ENCODE results near the gene MOB3B.
"Not testable (repeated sequence)": the region's sequence is repeated elsewhere in the genome, so short reads cannot be mapped to it uniquely, and the experiment has no call there.

Gene MOB3B

GRCh38 chr9:27442464-27442863, 87.2 kb downstream of the MOB3B start:
- no peak for DNase-seq

DNA sequence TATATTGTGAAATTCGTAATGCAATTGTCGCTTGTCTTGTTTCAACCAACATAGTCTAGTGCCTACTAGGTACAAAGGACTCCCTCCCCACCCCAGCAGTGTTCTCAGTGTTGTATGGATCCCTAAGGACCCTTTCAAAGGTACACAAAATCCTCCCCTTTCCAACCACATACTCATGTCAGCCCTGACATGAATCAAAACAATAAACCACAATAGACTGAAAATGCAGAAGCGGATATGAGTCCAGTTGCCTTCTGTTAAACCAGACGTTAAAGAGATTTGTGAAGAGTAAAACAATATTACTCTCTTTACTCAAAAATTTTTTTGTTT, 87.9 kb downstream of the MOB3B start:
- no peak for DNase-seq

GRCh38 chr9:27440888-27441740, 88.5 kb downstream of the MOB3B start:
- DNase-seq: no peak

- no peak for DNase-seq
Observed at GRCh38 chr9:27438522-27438921, 91.1 kb downstream of the MOB3B start.

GRCh38 chr9:27437652-27438373, 91.8 kb downstream of the MOB3B start:
- DNase-seq: no peak

DNA sequence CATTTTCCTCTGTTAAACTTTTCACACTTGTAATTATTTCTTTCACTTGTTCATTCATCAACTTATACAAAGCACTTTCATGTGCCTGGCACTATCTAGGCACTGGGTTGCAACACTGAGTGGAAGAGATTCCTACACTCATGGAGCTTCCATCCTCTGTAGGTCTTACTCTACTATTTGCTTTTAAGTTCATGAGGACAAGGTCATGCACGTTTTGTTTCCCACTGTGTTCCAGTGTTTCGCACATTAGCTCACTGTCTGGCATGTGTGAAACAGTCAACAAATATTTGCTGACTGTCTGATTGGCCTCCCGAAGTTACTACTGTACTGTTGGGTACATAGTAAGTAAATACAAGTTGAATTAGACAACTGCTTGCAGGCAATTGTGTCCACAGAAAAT, 93.4 kb downstream of the MOB3B start:
- DNase-seq: no peak

DNA sequence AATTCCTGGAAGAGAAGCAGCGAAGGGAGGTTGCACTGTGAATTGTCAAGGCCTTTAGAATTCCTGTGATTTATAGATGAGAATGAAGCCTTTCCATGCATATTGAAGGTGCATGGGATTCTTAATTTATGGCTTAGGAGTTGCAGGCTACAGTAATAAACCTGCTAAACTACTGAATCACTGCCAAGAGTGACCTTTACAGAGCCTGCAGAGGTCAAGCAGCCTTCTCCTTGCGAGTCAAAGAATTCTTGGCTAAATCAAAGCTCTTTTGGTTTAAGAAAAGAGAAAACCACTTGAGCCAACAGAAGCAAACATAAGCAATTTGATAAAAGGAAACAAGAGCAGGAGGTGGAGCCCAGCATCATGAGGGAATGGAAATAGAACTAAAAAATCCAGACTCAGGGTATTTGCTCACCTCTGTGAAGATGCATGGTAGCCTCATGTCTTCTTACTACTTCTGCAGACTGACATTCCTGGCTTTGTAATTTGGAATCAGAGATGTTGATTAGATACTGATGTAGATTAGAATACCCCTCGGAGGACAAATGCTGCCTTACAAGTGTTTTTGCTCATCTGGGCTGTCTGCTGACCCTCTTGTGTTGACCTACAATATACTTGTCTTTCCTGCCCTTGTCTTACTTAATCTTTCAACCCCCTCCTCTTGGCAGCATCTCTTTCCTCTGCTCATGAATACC, 95.8 kb downstream of the MOB3B start:
- no peak for DNase-seq

- no peak for DNase-seq
Observed at GRCh38 chr9:27432308-27432707, 97.3 kb downstream of the MOB3B start.

DNA sequence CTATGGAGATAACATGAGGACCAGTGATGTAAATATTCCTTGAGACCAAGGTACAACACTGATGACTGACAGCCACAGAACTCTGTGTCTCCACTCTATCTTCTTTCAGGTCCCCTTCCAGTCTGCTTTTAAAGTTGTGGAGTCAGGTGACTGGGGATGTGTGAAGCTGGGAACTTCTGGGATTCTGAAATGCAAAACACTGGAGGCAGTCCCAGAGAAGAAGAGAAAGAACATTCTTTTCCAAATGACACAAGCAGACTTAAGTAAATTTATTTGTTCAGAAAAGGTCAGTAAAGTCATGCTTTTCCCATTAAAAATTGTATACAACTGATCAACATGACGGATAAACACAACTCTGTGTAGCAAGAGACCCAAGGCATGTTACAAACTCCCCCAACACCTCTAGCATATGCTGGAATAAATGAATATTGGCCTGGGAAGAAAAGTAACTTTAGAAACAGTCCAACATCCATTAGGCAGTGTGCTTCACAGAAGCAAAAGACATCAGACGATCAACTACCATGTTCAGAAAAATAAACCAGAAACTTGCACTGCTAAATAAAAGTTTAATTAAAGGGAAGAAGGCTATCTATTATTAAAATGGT, 98.0 kb downstream of the MOB3B start:
- no peak for DNase-seq

GRCh38 chr9:27430750-27431535, 98.7 kb downstream of the MOB3B start:
- no peak for DNase-seq

DNA sequence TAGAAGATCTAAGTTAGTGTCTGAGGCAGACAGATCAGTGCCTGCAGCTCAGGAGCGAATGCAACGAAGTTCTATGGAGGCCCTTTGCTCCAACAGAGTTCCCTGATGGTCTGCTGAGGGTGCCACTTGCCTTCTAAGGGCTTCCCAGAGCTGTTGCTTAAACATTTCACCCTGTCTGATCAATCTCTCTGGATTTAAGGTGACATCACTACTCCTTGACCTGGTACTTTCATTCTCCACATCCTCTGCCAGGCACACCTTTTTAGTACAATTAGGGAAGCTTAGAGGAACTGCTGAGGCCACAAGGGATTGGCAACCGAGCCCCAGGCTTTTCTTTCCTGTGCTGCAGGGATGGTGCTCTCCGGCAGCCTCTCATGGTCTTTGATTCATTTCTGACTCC, 99.7 kb downstream of the MOB3B start:
- no peak for DNase-seq

DNA sequence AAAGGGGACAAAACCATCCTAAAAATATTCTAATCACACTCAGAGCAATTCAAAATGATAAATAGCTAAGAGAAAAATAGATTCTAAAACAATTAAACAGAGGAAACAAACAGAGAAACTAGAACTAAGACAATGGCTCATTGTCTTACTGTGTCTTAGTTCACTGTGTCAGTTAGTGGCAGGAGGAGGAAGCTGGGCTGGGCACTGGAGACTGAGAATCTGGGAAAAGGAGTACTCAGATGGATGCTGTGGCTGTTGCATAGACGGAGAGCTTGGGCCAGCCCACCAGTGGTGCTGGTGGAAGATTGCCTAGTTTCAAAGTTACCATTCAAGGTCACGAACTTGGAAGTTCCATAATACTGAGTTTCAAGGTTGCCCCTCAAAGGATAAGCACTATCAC, 100.2 kb downstream of the MOB3B start:
- DNase-seq: no peak

- DNase-seq: no peak
Observed at GRCh38 chr9:27428551-27428950, 101.1 kb downstream of the MOB3B start.

GRCh38 chr9:27427272-27427643, 102.4 kb downstream of the MOB3B start:
- DNase-seq: no peak

- no peak for DNase-seq
Observed at GRCh38 chr9:27426511-27427271, 102.9 kb downstream of the MOB3B start.

- no peak for DNase-seq
Observed at GRCh38 chr9:27425827-27426510, 103.6 kb downstream of the MOB3B start.

GRCh38 chr9:27423915-27424710, 105.5 kb downstream of the MOB3B start:
- no peak for DNase-seq

DNA sequence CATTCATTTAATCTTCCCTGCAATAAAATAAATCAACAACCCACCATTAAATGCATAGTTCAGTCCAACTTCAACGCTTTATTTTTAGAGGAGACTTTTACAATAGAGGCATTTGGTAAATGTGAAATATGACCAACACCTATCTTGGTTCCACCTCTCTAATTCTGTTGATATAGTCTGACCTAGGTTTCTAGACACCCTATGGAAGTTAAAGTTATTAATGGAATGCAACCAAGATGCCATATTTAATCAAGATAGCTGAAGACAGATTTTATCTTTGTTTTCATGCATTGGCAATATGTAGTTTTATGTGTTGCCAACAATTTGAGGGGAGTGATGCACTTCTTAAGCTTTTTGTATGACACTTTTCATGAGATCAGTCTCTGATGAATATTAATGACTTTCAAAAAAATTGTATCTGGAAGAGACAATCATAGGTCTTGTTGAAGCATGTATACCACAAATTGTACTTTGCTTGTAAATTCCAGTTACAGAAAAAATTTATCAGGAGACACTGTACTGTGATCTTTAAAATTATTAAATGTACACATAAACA, 107.3 kb downstream of the MOB3B start:
- no peak for DNase-seq

- DNase-seq: no peak
Observed at GRCh38 chr9:27421577-27421976, 108.0 kb downstream of the MOB3B start.

DNA sequence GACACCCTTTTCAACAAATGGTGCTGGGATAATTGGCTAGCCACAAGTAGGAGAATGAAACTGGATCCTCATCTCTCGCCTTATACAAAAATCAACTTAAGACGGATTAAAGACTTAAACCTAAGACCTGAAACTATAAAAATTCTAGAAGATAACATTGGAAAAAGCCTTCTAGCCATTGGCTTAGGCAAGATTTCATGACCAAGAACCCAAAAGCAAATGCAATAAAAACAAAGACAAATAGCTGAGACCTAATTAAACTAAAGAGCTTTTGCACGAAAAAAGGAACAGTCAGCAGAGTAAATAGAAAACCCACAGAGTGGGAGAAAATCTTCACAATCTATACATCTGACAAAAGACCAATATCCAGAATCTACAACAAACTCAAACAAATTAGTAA, 110.1 kb downstream of the MOB3B start:
- DNase-seq: not testable (repeated sequence)
